ENCODE data around the gene SNCG.
"Not testable (repeated sequence)": the region's sequence is repeated elsewhere in the genome, so short reads cannot be mapped to it uniquely, and the experiment has no call there.

Gene SNCG

DNA sequence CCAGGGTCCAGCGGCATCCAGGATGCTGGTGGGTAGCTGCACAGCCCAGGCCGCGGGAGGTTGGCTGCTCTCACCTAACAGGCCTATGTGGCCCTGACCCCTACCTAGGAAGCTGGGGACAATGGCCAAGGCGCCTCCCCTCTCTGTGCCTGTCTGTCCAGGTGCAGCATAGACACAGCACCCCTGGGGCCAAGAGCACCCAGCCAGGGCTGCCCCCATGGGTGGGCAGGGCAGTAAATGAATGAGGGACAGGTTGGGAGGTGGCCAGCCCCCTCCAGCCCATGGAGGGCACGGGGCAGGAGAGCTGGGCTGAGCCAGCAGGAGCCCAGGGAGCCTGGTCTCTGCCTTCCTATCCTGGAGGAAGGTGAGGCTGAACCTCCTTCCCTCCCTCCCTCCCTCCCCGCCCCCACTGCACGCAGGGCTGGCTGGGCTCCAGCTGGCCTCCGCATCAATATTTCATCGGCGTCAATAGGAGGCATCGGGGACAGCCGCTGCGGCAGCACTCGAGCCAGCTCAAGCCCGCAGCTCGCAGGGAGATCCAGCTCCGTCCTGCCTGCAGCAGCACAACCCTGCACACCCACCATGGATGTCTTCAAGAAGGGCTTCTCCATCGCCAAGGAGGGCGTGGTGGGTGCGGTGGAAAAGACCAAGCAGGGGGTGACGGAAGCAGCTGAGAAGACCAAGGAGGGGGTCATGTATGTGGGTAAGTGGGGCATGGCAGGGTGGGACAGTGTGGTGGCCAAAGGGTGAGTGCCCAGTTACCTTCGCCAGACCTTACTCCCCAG is at the start of gene SNCG:
Gene SNCG, plus strand, starts transcription at position 484 of the 785 bp plus-strand sequence. Its CDS starts 99 bp downstream, at position 583.
- Histone ChIP-seq H3K27me3 (ENCODE audit: control insufficient read depth, insufficient read depth, low read length) (peaks cover 20% of the 10 kb centered on the region), H3K4me1 (ENCODE audit: control insufficient read depth, insufficient read depth, low read length) (peaks cover 26% of the 10 kb centered on the region), H3K9ac (ENCODE audit: low read length) (peak within 1 kb of the TSS; percentile 34), H3K9me3 (ENCODE audit: control insufficient read depth, low read length) (no peaks in the 10 kb centered on the region), H3K4me3 (ENCODE audit: low read length) (no peak within 1 kb of the TSS), H3K36me3 (ENCODE audit: control insufficient read depth, insufficient read depth, low read length) (no peaks in the 10 kb centered on the region)

DNA sequence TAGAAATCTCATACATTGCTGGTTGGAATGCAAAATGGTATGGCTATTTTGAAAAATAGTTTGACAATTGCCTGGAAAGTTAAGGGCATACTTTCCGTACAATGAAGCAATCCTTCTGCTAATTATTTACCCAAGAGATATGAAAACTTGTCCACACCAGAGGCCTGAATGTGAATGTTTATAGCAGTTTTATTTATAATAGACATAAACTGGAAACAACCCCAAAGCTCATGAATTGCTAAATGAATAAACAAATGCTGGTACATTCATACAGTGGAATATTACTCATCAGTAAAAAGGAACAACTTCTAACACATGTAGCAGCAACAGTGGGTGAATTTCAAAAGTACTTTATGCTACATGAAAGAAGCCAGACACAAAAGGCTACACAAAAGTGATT is 43.7 kb upstream of the SNCG start:
- H3K9ac ChIP-seq (ENCODE audit: low read length) = no peak overlapping the region
- H3K36me3 ChIP-seq (ENCODE audit: control insufficient read depth, insufficient read depth, low read length) = no peaks in the 10 kb centered on the region
- no peaks in the 10 kb centered on the region for H3K4me1 ChIP-seq (ENCODE audit: control insufficient read depth, insufficient read depth, low read length)
- H3K9me3 ChIP-seq (ENCODE audit: control insufficient read depth, low read length) = no peaks in the 10 kb centered on the region
- no peak overlapping the region for H3K4me3 ChIP-seq (ENCODE audit: low read length)
- no peaks in the 10 kb centered on the region for H3K27me3 ChIP-seq (ENCODE audit: control insufficient read depth, insufficient read depth, low read length)

DNA sequence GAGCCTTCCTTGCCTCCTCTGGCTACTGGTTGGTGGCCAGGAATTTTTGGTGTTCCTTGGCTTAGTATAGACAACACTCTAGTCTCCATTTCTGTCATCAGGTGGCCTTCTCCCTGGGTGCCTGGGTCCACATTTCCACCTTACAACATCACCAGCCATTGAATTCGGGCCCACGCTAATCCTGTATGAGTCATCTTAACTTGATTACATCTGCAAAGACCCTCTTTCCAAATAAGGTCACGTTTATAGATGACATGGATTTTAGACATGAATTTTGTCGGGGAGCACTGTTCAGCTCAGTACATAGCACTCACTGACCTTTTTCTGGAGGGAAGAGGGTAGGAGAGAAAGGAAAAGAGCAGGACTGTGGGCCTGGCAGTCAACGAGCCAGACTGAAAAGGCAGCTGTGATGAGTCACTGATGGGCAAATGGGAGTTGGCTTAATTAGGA is 40.4 kb upstream of the SNCG start:
- Histone ChIP-seq H3K9ac (ENCODE audit: low read length) (no peak overlapping the region), H3K4me1 (ENCODE audit: control insufficient read depth, insufficient read depth, low read length) (no peaks in the 10 kb centered on the region), H3K4me3 (ENCODE audit: low read length) (no peak overlapping the region), H3K9me3 (ENCODE audit: control insufficient read depth, low read length) (no peaks in the 10 kb centered on the region), H3K36me3 (ENCODE audit: control insufficient read depth, insufficient read depth, low read length) (no peaks in the 10 kb centered on the region), H3K27me3 (ENCODE audit: control insufficient read depth, insufficient read depth, low read length) (no peaks in the 10 kb centered on the region)

DNA sequence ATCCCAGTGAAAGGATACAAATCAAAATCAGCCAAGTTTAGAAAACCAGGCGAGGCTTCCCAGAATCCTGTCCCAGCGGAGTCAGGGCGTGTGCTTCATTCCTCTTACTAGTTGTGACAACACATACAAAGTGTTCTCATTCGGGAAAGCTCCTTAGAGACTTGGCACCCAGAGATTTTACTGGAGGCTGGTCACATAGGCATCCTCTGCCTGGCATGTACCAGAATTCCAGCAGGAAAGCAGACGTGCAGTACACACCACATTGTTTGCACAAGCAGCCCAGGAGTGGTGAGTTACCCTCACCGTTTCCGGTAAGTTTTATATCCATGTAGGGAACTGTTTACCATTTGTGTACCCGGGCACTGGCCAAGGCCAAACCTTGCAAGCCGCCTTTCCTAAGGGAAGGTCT is 35.8 kb upstream of the SNCG start:
- Histone ChIP-seq H3K4me1 (ENCODE audit: control insufficient read depth, insufficient read depth, low read length) (no peaks in the 10 kb centered on the region), H3K27me3 (ENCODE audit: control insufficient read depth, insufficient read depth, low read length) (no peaks in the 10 kb centered on the region), H3K4me3 (ENCODE audit: low read length) (no peak overlapping the region), H3K9me3 (ENCODE audit: control insufficient read depth, low read length) (no peaks in the 10 kb centered on the region), H3K9ac (ENCODE audit: low read length) (no peak overlapping the region), H3K36me3 (ENCODE audit: control insufficient read depth, insufficient read depth, low read length) (no peaks in the 10 kb centered on the region)

DNA sequence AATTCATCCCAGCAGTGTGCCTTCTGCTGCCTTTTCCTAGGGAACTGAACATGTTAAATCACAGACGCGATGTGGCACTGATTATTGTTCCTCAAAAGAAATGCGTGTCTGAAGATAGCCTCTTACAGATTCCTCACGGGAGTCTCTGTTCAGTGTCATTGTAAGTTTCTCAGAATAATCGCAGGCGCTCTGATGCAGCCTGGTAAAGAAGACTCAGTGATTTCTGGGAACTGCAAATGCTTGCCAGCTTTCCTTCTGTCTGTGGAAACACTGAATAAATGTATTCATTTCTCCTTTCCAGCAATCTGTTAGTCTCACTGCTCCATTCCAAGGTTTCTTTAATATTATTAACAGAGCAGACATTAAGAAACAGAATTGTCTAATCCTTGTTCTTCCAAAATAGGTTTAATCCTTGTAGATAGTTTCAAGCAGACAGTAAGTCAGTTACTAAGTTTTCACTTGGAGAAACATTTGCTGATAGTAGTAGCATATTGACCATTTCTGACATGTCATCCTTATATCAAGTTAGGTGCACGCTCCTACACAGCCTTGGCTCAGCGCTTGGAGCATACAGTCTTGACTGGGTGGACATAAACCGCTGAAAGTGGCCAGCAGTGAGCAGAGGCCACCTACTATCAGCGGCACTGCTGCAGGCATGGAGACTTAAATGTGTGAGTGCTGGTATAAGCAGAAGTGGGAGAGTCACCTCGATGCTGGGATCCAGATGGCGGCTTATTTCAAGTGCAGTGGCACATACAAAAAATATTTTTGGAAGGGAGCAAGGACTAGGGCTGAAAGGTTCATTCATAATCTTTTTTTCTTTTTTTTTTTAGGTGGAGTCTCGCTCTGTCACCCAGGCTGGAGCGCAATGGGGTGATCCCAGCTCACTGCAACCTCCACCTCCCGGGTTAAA is 28.7 kb upstream of the SNCG start:
- no peak overlapping the region for H3K9ac ChIP-seq (ENCODE audit: low read length)
- no peaks in the 10 kb centered on the region for H3K9me3 ChIP-seq (ENCODE audit: control insufficient read depth, low read length)
- H3K36me3 ChIP-seq (ENCODE audit: control insufficient read depth, insufficient read depth, low read length) = no peaks in the 10 kb centered on the region
- H3K27me3 ChIP-seq (ENCODE audit: control insufficient read depth, insufficient read depth, low read length) = no peaks in the 10 kb centered on the region
- H3K4me1 ChIP-seq (ENCODE audit: control insufficient read depth, insufficient read depth, low read length) = no peaks in the 10 kb centered on the region
- no peak overlapping the region for H3K4me3 ChIP-seq (ENCODE audit: low read length)

DNA sequence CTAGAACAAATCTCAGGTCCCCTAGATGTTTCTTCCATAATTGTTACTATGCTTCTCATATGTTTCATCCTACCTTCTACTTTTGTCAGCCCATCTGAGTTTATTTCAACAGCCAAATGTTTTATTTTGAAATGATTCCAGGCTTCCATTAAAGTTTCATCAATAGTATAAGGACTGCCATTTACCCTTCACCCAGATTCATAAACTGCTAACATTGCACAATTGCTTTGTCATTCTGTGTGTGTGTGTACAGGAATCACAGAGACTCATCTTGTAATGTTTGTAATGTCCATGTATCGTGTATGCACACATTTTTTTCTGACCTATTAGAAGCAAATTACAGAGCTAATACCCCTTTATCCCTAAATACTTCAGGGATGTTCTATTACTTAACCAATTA is 26.5 kb upstream of the SNCG start:
- no peaks in the 10 kb centered on the region for H3K4me1 ChIP-seq (ENCODE audit: control insufficient read depth, insufficient read depth, low read length)
- H3K36me3 ChIP-seq (ENCODE audit: control insufficient read depth, insufficient read depth, low read length) = no peaks in the 10 kb centered on the region
- no peak overlapping the region for H3K9ac ChIP-seq (ENCODE audit: low read length)
- H3K27me3 ChIP-seq (ENCODE audit: control insufficient read depth, insufficient read depth, low read length) = peaks cover 2% of the 10 kb centered on the region
- H3K9me3 ChIP-seq (ENCODE audit: control insufficient read depth, low read length) = no peaks in the 10 kb centered on the region
- no peak overlapping the region for H3K4me3 ChIP-seq (ENCODE audit: low read length)

DNA sequence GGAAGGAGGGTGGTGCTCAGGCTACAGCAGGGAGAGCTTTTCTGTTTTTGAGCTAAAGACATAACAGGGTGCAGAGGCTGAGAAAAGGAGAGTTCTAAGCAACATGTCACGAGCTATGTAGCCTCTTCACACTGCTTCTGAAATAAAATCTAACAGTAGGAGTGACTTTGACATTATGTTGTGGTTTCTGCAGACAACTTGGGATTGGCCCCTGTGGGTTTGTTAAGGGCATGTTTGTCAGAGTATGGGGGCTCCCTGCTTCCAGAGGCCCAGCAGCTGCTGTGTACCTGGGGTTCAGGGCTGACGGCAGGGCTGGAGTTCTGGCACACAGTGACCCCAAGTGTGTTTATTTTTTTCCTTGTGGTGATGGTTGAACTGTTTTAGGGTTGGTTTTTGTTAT is 25.7 kb upstream of the SNCG start:
- peaks cover 2% of the 10 kb centered on the region for H3K27me3 ChIP-seq (ENCODE audit: control insufficient read depth, insufficient read depth, low read length)
- no peak overlapping the region for H3K9ac ChIP-seq (ENCODE audit: low read length)
- no peak overlapping the region for H3K4me3 ChIP-seq (ENCODE audit: low read length)
- no peaks in the 10 kb centered on the region for H3K36me3 ChIP-seq (ENCODE audit: control insufficient read depth, insufficient read depth, low read length)
- no peaks in the 10 kb centered on the region for H3K9me3 ChIP-seq (ENCODE audit: control insufficient read depth, low read length)
- no peaks in the 10 kb centered on the region for H3K4me1 ChIP-seq (ENCODE audit: control insufficient read depth, insufficient read depth, low read length)

DNA sequence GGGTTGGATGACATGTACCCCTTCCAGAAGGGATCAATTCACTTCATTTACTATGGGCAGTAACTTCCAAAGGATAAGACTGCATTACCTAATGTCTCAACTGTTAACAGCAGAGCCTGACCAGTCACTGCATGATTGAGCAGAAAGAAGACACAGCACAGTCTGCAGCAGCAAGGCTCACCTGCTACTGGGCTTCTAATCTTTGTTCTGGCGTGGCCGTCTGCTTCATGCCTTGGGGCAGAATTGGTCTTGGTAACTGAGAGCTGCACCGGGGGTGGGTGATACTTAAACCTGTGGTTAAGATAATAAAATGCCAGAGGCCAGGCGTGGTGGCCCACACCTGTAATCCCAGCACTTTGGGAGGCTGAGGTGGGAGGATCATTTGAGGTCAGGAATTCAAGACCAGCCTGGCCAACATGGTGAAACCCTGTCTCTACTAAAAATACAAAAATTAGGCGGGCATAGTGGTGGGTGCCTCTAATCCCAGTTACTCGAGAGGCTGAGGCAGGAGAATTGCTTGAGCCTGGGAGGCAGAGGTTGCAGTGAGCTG is 24.2 kb upstream of the SNCG start:
- H3K9ac ChIP-seq (ENCODE audit: low read length); H3K9me3 ChIP-seq (ENCODE audit: control insufficient read depth, low read length); H3K36me3 ChIP-seq (ENCODE audit: control insufficient read depth, insufficient read depth, low read length); H3K27me3 ChIP-seq (ENCODE audit: control insufficient read depth, insufficient read depth, low read length); H3K4me1 ChIP-seq (ENCODE audit: control insufficient read depth, insufficient read depth, low read length); H3K4me3 ChIP-seq (ENCODE audit: low read length): not testable (repeated sequence)

DNA sequence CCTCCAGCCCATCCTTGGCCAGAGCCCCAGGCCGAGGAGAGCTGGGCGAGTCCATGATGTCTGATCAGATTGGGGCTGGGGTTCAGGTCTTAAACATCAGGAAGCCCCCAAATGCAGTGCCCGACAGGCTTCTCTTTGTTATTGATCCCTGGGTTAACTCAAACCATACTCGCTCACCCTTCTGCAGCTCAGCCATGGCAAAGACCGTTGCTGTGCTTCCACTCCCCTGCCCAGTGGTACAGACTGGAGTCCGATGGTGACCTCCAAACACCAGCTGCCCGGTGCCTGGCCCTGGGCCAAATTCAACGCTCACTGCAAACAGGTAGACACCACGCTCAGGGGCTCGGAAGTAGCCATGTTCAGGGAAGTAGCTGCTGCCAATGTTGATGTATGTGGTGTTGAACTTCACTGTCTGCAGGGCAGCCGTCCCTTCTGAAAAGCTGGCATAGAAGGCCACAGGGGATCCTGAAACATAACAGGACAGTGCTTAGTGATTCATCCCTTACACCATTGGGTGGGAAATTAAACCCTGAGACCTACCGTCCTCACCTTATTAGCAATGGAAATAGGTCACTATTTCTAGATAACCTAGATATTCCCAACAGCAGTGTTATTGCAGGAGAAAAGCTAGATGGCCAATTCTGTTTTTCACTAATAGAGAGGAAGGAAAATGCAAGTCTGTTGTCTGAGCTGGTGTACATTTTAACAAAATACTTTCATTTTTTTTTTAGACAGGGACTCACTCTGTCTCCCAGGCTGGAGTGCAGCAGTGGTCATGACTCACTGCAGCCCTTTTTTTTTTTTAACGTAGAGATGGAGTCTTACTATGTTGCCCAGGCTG is 21.5 kb upstream of the SNCG start:
- Histone ChIP-seq H3K36me3 (ENCODE audit: control insufficient read depth, insufficient read depth, low read length) (no peaks in the 10 kb centered on the region), H3K4me1 (ENCODE audit: control insufficient read depth, insufficient read depth, low read length) (peaks cover 3% of the 10 kb centered on the region), H3K9ac (ENCODE audit: low read length) (no peak overlapping the region), H3K27me3 (ENCODE audit: control insufficient read depth, insufficient read depth, low read length) (peaks cover 4% of the 10 kb centered on the region), H3K4me3 (ENCODE audit: low read length) (no peak overlapping the region), H3K9me3 (ENCODE audit: control insufficient read depth, low read length) (no peaks in the 10 kb centered on the region)

DNA sequence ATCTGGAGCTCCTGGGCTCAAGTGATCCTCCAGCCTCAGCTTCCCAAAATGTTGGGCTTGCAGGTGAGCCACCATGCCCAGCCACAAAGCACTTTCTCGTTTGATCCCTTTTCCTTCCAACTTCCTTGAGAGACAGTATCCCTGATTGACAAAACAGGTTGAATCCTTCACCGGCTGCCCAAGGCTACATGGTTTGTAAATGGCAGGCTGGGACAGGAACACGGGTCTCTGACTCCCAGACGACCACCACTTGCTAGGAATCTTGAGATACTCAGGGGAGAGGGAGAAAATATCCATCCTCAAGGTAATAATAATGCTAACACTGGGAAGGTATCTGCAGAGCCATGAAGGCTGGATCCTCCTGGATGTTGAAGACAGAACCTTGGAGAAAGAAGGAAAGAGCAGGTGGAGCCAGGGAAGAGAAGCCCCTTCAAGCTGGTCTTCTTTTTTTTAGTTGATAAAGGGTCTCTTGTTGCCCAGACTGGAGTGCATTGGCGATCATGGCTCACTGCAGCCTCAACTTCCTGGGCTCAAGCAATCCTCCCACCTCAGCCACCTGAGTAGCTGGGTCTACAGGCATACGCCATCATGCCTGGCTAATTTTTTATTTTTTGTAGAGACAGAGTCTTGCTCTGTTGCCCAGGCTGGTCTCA is 20.8 kb upstream of the SNCG start:
- H3K9ac ChIP-seq (ENCODE audit: low read length) = no peak overlapping the region
- no peaks in the 10 kb centered on the region for H3K9me3 ChIP-seq (ENCODE audit: control insufficient read depth, low read length)
- peaks cover 3% of the 10 kb centered on the region for H3K4me1 ChIP-seq (ENCODE audit: control insufficient read depth, insufficient read depth, low read length)
- H3K36me3 ChIP-seq (ENCODE audit: control insufficient read depth, insufficient read depth, low read length) = no peaks in the 10 kb centered on the region
- peaks cover 11% of the 10 kb centered on the region for H3K27me3 ChIP-seq (ENCODE audit: control insufficient read depth, insufficient read depth, low read length)
- H3K4me3 ChIP-seq (ENCODE audit: low read length) = no peak overlapping the region

DNA sequence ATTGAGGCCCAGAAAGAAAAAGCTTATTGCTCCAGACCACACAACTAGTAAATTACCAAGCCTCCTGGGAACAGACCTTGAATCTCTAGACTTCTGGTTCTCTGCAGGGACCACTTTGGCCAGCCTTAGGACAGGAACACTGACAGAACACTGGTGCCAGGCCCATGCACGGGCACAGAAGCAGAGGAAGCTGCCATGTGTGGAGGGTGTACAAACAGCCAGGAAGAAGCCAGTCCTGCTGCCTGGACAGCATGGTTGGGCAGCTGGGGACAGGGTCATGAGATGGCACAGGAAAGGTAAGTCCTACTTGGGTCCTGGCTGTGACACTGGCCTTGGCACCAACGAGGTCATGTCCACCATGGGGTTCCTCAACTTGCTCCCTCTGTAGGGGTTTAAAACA is 20.1 kb upstream of the SNCG start:
- no peaks in the 10 kb centered on the region for H3K36me3 ChIP-seq (ENCODE audit: control insufficient read depth, insufficient read depth, low read length)

More for the DNA sequence above, 20.1 kb upstream of the SNCG start:
- H3K27me3 ChIP-seq (ENCODE audit: control insufficient read depth, insufficient read depth, low read length) = peaks cover 18% of the 10 kb centered on the region
- no peaks in the 10 kb centered on the region for H3K9me3 ChIP-seq (ENCODE audit: control insufficient read depth, low read length)
- H3K9ac ChIP-seq (ENCODE audit: low read length) = no peak overlapping the region
- peaks cover 3% of the 10 kb centered on the region for H3K4me1 ChIP-seq (ENCODE audit: control insufficient read depth, insufficient read depth, low read length)
- H3K4me3 ChIP-seq (ENCODE audit: low read length) = no peak overlapping the region
